ENCODE measurements around the gene PDE7B.

PDE7B gene

GRCh38 chr6:136035378-136036070, 184.0 kb downstream of the PDE7B start:
- DNase-seq: no peak

GRCh38 chr6:136036071-136036380, 184.5 kb downstream of the PDE7B start:
- DNase-seq: no peak

- no peak for DNase-seq
These were observed 185.1 kb downstream of the PDE7B start for GRCh38 chr6:136036601-136037000.

- peak; percentile 26 for DNase-seq
These were observed 185.9 kb downstream of the PDE7B start for GRCh38 chr6:136037242-136037875.

- no peak for DNase-seq
These were observed 186.5 kb downstream of the PDE7B start for GRCh38 chr6:136037876-136038460.

GRCh38 chr6:136038531-136038930, 187.0 kb downstream of the PDE7B start:
- no peak for DNase-seq

GRCh38 chr6:136039185-136039584, 187.7 kb downstream of the PDE7B start:
- DNase-seq: no peak

GRCh38 chr6:136050475-136050874, 199.0 kb downstream of the PDE7B start:
- no peak for DNase-seq

GRCh38 chr6:136051140-136051775, 199.8 kb downstream of the PDE7B start:
- DNase-seq: no peak

GRCh38 chr6:136052031-136052430, 200.5 kb downstream of the PDE7B start:
- no peak for DNase-seq

- DNase-seq: no peak
These were observed 207.4 kb downstream of the PDE7B start for GRCh38 chr6:136058852-136059251.

GRCh38 chr6:136059308-136059707, 207.8 kb downstream of the PDE7B start:
- DNase-seq: no peak

- no peak for DNase-seq
These were observed 208.6 kb downstream of the PDE7B start for GRCh38 chr6:136060052-136060451.

- DNase-seq: no peak
These were observed 209.3 kb downstream of the PDE7B start for GRCh38 chr6:136060759-136061158.

GRCh38 chr6:136061701-136062100, 210.2 kb downstream of the PDE7B start:
- no peak for DNase-seq

GRCh38 chr6:136063096-136063495, 211.6 kb downstream of the PDE7B start:
- DNase-seq: no peak

GRCh38 chr6:136066005-136066404, 214.5 kb downstream of the PDE7B start:
- DNase-seq: no peak

GRCh38 chr6:136067731-136068341, 216.3 kb downstream of the PDE7B start:
- no peak for DNase-seq

- no peak for DNase-seq
These were observed 217.6 kb downstream of the PDE7B start for GRCh38 chr6:136069119-136069518.

GRCh38 chr6:136070815-136071214, 219.3 kb downstream of the PDE7B start:
- no peak for DNase-seq

- no peak for DNase-seq
These were observed 221.2 kb downstream of the PDE7B start for GRCh38 chr6:136072691-136073090.

- DNase-seq: no peak
These were observed 221.7 kb downstream of the PDE7B start for GRCh38 chr6:136073216-136073615.

- no peak for DNase-seq
These were observed 225.0 kb downstream of the PDE7B start for GRCh38 chr6:136076496-136076895.

Data from DMS79 (cell line).